ENCODE results near the gene CCL17. TPM values are rescaled to one million over a fixed set of nuclear protein-coding genes. Genes with fewer than 3 reads are reported as not detected.

Gene CCL17
- total and polyA plus RNA-seq, 9 of the 15 experiments (the other 6 are each of a cell fraction or from before 2014, with no cell fraction given), result not detected

- FAIRE-seq (no peak), DNase-seq (ENCODE audit: extremely low read depth in 1 of 4, low spot score in 3 of 4) (no peak), ATAC-seq (no peak)
- TF ChIP-seq ZBTB49 (CRISPR knock-in tag; IDR thresholded peaks at IDR 0.05; ENCODE audit: borderline replicate concordance) (no peak), POLR2G (IDR thresholded peaks at IDR 0.05; ENCODE audit: low read depth, low read length) (peak; percentile 50)
- Histone ChIP-seq H3K79me2 (ENCODE audit: control insufficient read depth, insufficient read depth, low read length) (no peaks in the 10 kb centered on the region), H3K36me3 (ENCODE audit: control insufficient read depth, insufficient read depth, low read length) (peaks cover 39% of the 10 kb centered on the region), H3K4me1 (replicated peaks in 1 of 2; ENCODE audit: control insufficient read depth in 2 of 2, insufficient read depth in 2 of 2, low read length in 2 of 2) (peaks cover 0 to 3% of the 10 kb centered on the region in 2 experiments; a peak in 1 of 5 replicates), H3K9me1 (ENCODE audit: control insufficient read depth, insufficient read depth, low read length) (no peaks in the 10 kb centered on the region), H3K4me3 (no peak overlapping the region), H3K9me3 (replicated peaks; ENCODE audit: control insufficient read depth, insufficient read depth, low read depth, low read length) (no peaks in the 10 kb centered on the region), H3K27me3 (ENCODE audit: control insufficient read depth in 2 of 2, insufficient read depth in 2 of 2, low read length in 2 of 2) (no peaks in the 10 kb centered on the region), H2AFZ (ENCODE audit: low read depth, low read length) (no peak overlapping the region), H3K4me2 (ENCODE audit: insufficient read depth, low read length) (no peak overlapping the region), H3K9ac (ENCODE audit: insufficient read depth in 1 of 2, low read depth in 2 of 2, low read length in 2 of 2) (peak overlapping the region in 1 of 2 experiments; percentile 46; a peak in 1 of 4 replicates), H3K27ac (ENCODE audit: extremely low read depth, low read depth, low read length) (no peak overlapping the region), H4K20me1 (replicated peaks; ENCODE audit: control insufficient read depth, insufficient read depth, low read length) (no peaks in the 10 kb centered on the region)
- no TSS peak for BruUV-seq (replicated peaks)
- POLR2A ChIA-PET, result interaction anchor here (0.5 kb wide), 1 partner anchor 179 kb away, joined by 3 read pairs; no protein-coding TSS in a partner anchor
- in situ Hi-C loops (cut with MboI), result no loop called here
- CTCF ChIA-PET (ENCODE audit: low intra/inter-chr PET ratio), result no interaction called here
- 91% methylated on average over 7 of the region's 7 CpGs for WGBS (ENCODE audit: insufficient coverage, low coverage, missing lambda C conversion rate)
- intact Hi-C loops (cut with micrococcal nuclease), result no loop called here
Measured at GRCh38 chr16:57426356-57426755, 21.8 kb downstream of the CCL17 start.

GRCh38 chr16:57427307-57427706 lies 22.7 kb downstream of the CCL17 start:
- no TSS peak for BruUV-seq (replicated peaks)
- no peaks in the 10 kb centered on the region for H3K79me2 ChIP-seq (ENCODE audit: control insufficient read depth, insufficient read depth, low read length)
- ATAC-seq (no peak), DNase-seq (ENCODE audit: extremely low read depth in 1 of 4, low spot score in 3 of 4) (no peak), FAIRE-seq (no peak)
- intact Hi-C loops (cut with micrococcal nuclease), result no loop called here
- H3K9me1 ChIP-seq (ENCODE audit: control insufficient read depth, insufficient read depth, low read length), result no peaks in the 10 kb centered on the region
- no peaks in the 10 kb centered on the region for H3K27me3 ChIP-seq (ENCODE audit: control insufficient read depth in 2 of 2, insufficient read depth in 2 of 2, low read length in 2 of 2)
- H2AFZ ChIP-seq (ENCODE audit: low read depth, low read length), result no peak overlapping the region
- H3K4me2 ChIP-seq (ENCODE audit: insufficient read depth, low read length), result no peak overlapping the region
- TF ChIP-seq SUPT5H (IDR thresholded peaks at IDR 0.05), result peak; percentile 45; the same call in 1 of the 2 replicates
- TF ChIP-seq ELF1 (tag; IDR thresholded peaks at IDR 0.05), result no peak
- no peaks in the 10 kb centered on the region; a peak in 1 of 5 replicates for H3K4me1 ChIP-seq (replicated peaks in 1 of 2; ENCODE audit: control insufficient read depth in 2 of 2, insufficient read depth in 2 of 2, low read length in 2 of 2)
- in situ Hi-C loops (cut with MboI), result no loop called here
- ChIA-PET POLR2A (interaction anchor here (0.7 kb wide), 1 partner anchor 130 kb away, joined by 3 read pairs; no protein-coding TSS in a partner anchor), CTCF (ENCODE audit: low intra/inter-chr PET ratio) (no interaction called here)
- H3K27ac ChIP-seq (ENCODE audit: extremely low read depth, low read depth, low read length), result no peak overlapping the region
- peaks cover 49% of the 10 kb centered on the region for H3K36me3 ChIP-seq (ENCODE audit: control insufficient read depth, insufficient read depth, low read length)
- no peaks in the 10 kb centered on the region for H4K20me1 ChIP-seq (replicated peaks; ENCODE audit: control insufficient read depth, insufficient read depth, low read length)
- H3K4me3 ChIP-seq, result no peak overlapping the region
- no peaks in the 10 kb centered on the region for H3K9me3 ChIP-seq (replicated peaks; ENCODE audit: control insufficient read depth, insufficient read depth, low read depth, low read length)
- no peak overlapping the region for H3K9ac ChIP-seq (ENCODE audit: insufficient read depth in 1 of 2, low read depth in 2 of 2, low read length in 2 of 2)
- WGBS (ENCODE audit: insufficient coverage, low coverage, missing lambda C conversion rate), result 72% methylated on average over 7 of the region's 8 CpGs
